ENCODE data around the gene PIGZ. TPM values are rescaled to one million over a fixed set of nuclear protein-coding genes. Genes with fewer than 3 reads are reported as not detected.

The PIGZ gene
- total RNA-seq, 1 donor from 2014 or later: 0.63 TPM

DNA sequence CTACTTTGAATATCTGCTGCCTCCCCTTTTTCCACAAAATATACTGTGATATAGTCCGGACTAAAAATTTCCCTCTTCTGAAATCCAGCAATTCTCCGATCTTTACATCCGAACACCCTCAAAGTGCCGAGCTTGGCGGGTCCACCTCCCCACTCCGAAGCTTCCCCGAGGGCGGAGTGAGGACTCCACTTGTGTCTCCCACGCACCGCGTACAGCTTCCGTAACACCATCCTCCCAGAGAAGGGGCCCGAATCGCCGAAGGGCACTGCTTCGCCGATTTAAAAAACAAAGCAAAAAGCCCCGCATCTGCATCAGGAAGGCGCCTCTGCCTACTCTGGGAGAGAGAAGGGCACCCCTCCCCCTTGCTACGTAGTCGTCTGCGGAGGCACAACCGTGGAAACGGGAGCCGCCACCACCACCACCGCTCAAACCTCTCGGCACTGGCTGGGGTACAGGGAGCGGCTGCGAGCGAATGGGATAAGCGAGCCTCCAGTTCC, 26.9 kb downstream of the PIGZ start:
- H3K4me3 ChIP-seq (ENCODE audit: low read depth, low read length): peak overlapping the region; percentile 82
- peak; percentile 7 for DNase-seq (ENCODE audit: low read depth)
- TF ChIP-seq, protein P1, sequence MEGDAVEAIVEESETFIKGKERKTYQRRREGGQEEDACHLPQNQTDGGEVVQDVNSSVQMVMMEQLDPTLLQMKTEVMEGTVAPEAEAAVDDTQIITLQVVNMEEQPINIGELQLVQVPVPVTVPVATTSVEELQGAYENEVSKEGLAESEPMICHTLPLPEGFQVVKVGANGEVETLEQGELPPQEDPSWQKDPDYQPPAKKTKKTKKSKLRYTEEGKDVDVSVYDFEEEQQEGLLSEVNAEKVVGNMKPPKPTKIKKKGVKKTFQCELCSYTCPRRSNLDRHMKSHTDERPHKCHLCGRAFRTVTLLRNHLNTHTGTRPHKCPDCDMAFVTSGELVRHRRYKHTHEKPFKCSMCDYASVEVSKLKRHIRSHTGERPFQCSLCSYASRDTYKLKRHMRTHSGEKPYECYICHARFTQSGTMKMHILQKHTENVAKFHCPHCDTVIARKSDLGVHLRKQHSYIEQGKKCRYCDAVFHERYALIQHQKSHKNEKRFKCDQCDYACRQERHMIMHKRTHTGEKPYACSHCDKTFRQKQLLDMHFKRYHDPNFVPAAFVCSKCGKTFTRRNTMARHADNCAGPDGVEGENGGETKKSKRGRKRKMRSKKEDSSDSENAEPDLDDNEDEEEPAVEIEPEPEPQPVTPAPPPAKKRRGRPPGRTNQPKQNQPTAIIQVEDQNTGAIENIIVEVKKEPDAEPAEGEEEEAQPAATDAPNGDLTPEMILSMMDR (conservative IDR thresholded peaks at IDR 0.05; ENCODE audit: low read depth, low read length): no peak

DNA sequence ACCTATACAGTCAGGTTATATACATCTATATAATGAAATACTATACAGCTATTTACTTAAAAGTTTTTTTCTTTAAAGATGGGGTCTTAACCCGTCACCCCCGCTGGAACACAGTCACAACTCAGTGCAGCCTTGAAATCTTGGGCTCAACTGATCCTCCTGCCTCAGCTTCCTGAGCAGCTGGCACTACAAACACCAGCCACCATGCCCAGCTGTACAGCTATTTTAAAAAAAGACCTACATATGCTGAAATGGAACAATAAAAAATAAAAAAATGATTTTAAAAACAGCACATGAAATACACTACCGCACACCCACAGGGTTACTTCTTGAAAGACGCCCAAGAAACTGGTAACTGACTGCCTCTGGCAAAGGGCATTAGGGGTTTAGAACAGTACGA, 30.1 kb downstream of the PIGZ start:
- TF ChIP-seq, protein P1 (conservative IDR thresholded peaks at IDR 0.05; ENCODE audit: low read depth, low read length): no peak
- H3K4me3 ChIP-seq (ENCODE audit: low read depth, low read length): no peak overlapping the region
- DNase-seq (ENCODE audit: low read depth): no peak

DNA sequence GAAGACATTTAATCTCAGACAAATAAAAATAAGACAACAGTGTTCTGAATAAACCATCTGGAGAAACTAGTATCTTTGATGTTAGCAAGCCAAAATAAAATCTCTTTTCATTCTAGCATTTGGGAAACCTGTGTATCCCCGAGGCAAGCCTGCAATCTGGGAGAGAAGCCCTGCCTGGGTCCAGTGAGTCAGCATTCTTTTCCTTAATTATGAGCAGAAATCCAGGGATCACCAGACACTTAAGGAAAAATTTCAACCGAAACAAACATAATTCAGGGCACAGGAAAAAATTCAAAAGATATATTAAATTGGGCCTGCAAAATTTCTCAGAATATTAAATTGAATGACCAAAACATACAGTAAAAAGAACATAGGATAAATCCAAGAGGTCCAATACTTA, 30.5 kb downstream of the PIGZ start:
- TF ChIP-seq, protein P1 (conservative IDR thresholded peaks at IDR 0.05; ENCODE audit: low read depth, low read length): no peak
- no peak for DNase-seq (ENCODE audit: low read depth)
- no peak overlapping the region for H3K4me3 ChIP-seq (ENCODE audit: low read depth, low read length)

DNA sequence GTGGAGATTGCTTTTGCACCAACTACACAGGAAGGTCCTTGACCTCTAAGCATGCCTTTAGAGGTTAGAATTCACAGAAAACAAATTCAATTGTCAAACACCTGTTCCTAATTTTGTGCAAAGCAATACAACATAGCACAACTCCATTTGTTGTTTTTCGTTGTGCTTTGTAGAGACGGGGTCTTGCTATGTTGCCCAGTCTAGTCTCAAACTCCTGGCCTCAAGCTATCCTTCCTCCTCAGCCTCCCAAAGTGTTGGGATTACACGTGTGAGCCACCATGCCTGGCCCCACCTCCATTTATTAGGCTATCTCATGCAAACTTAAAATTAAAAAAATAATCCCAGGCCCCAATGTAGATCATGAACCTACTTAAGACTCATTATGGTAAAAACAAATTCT, 32.3 kb downstream of the PIGZ start:
- no peak overlapping the region for H3K4me3 ChIP-seq (ENCODE audit: low read depth, low read length)
- TF ChIP-seq, protein P1 (conservative IDR thresholded peaks at IDR 0.05; ENCODE audit: low read depth, low read length): no peak
- DNase-seq (ENCODE audit: low read depth): no peak

DNA sequence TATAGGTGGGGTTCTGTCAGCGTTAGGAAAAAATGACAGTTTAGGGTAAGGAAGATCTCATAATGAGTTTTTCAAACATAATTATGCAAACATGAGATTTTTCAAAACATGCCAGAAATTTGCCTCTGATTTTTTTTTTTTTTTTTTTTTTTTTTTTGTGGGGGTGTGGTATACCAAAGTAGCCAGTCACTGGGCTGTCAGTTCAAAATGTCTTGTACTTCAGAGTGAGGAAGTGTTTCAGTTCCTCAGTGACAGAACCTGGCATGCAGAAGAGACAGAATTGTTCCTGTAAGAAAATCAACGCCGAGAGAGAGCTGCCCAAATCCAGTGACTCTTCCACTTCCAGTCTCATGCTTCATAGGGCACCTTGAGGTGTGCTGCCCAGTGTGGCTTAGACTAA, 36.0 kb downstream of the PIGZ start:
- no peak for DNase-seq (ENCODE audit: low read depth)
- TF ChIP-seq, protein P1 (conservative IDR thresholded peaks at IDR 0.05; ENCODE audit: low read depth, low read length): no peak
- no peak overlapping the region for H3K4me3 ChIP-seq (ENCODE audit: low read depth, low read length)

DNA sequence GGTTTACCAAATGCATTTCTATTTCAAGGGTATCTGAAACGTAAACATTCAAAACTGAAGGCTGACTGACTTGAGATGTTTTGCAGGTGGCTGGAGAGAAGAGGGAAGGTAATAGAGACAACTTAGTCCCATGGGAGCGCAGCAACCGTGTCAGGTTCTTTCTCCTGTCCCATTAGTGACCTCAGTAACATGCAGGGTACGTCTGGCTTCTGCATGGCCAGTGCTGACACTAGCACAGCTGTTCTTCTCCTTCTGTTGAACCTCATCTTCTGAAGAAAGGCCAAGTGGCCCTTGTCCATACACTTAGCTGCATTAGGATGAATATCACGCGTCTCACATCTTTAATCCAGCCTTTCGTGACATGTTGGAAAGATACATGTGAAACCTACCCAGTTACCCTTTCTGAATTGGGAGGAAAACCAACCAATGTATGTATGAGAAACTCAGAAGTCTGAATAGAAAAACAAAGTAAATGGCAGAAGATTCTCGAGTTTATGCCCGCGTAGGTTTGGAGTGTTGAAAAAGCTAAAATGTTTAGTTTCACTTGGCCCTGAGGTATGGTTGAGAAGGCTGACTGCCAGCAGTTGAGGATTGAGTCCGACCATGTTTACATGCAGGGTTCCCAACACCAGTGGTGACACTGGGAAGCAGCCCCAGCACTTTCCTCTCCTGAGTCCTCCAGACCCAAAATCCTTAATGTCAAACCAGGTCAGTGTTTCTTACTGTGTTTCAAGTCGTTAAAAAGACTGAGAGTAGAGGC, 36.6 kb downstream of the PIGZ start:
- no peak for DNase-seq (ENCODE audit: low read depth)
- H3K4me3 ChIP-seq (ENCODE audit: low read depth, low read length): no peak overlapping the region
- TF ChIP-seq, protein P1 (conservative IDR thresholded peaks at IDR 0.05; ENCODE audit: low read depth, low read length): no peak

DNA sequence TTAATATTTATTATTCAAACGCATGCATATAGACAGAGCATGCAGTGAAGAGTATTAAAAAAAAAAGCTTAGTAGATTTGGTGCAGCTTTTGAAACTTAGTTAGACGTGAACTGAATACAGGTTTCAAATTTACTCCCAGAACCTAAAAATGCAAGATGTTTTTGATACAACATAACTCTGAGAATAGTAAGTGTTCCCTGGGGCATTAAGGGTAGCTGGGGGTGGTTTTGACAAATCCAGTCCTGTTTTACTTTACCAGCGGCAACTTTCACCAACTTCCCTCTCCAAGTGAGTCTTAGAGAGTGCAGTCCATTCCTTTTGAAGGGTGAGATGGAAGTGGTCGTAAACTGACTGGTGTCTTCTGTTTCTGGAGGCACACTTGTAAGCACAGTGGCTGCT, 37.5 kb downstream of the PIGZ start:
- TF ChIP-seq, protein P1 (conservative IDR thresholded peaks at IDR 0.05; ENCODE audit: low read depth, low read length): no peak
- no peak overlapping the region for H3K4me3 ChIP-seq (ENCODE audit: low read depth, low read length)
- no peak for DNase-seq (ENCODE audit: low read depth)

All from epithelial cell of proximal tubule (primary cell).